GM18907 (cell line): ENCODE data around the gene RAB3GAP2.
"Not testable (repeated sequence)": the region's sequence is repeated elsewhere in the genome, so short reads cannot be mapped to it uniquely, and the experiment has no call there.

ENCODE experiments used
- ATAC-seq: cut with Tn5 transposase; IDR thresholded peaks from one replicate; pipeline ENCODE4 v1.9.1; 2021; ENCODE audit warnings: mild to moderate bottlenecking, moderate library complexity; ENCODE audit not compliant: unreplicated experiment

Gene RAB3GAP2

GRCh38 chr1:220204758-220205157 lies 67.5 kb downstream of the RAB3GAP2 start:
- ATAC-seq, result not testable (repeated sequence)

GRCh38 chr1:220203816-220204215 lies 68.4 kb downstream of the RAB3GAP2 start:
- ATAC-seq, result no peak

GRCh38 chr1:220198186-220199005 lies 73.9 kb downstream of the RAB3GAP2 start:
- ATAC-seq, result no peak

GRCh38 chr1:220195701-220196100 lies 76.6 kb downstream of the RAB3GAP2 start:
- no peak for ATAC-seq

GRCh38 chr1:220189750-220190347 lies 82.4 kb downstream of the RAB3GAP2 start:
- ATAC-seq, result no peak

GRCh38 chr1:220188538-220188937 lies 83.7 kb downstream of the RAB3GAP2 start:
- no peak for ATAC-seq

- no peak for ATAC-seq
Observed at GRCh38 chr1:220186752-220187151, 85.5 kb downstream of the RAB3GAP2 start.

- no peak for ATAC-seq
Observed at GRCh38 chr1:220184506-220184905, 87.7 kb downstream of the RAB3GAP2 start.

GRCh38 chr1:220182656-220183055 lies 89.6 kb downstream of the RAB3GAP2 start:
- ATAC-seq, result no peak

GRCh38 chr1:220182111-220182510 lies 90.1 kb downstream of the RAB3GAP2 start:
- ATAC-seq, result no peak

- no peak for ATAC-seq
Observed at GRCh38 chr1:220176540-220176939, 95.7 kb downstream of the RAB3GAP2 start.

- ATAC-seq, result no peak
Observed at GRCh38 chr1:220170836-220171526, 101.3 kb downstream of the RAB3GAP2 start.

GRCh38 chr1:220169887-220170286 lies 102.4 kb downstream of the RAB3GAP2 start:
- ATAC-seq, result not testable (repeated sequence)

GRCh38 chr1:220166853-220167252 lies 105.4 kb downstream of the RAB3GAP2 start:
- ATAC-seq, result no peak

GRCh38 chr1:220164517-220164916 lies 107.7 kb downstream of the RAB3GAP2 start:
- no peak for ATAC-seq

GRCh38 chr1:220164116-220164515 lies 108.1 kb downstream of the RAB3GAP2 start:
- ATAC-seq, result no peak

- no peak for ATAC-seq
Observed at GRCh38 chr1:220160027-220160426, 112.2 kb downstream of the RAB3GAP2 start.

- ATAC-seq, result no peak
Observed at GRCh38 chr1:220159041-220159440, 113.2 kb downstream of the RAB3GAP2 start.

GRCh38 chr1:220158530-220158929 lies 113.7 kb downstream of the RAB3GAP2 start:
- ATAC-seq, result not testable (repeated sequence)

GRCh38 chr1:220157738-220158137 lies 114.5 kb downstream of the RAB3GAP2 start:
- no peak for ATAC-seq

GRCh38 chr1:220156620-220157146 lies 115.6 kb downstream of the RAB3GAP2 start:
- ATAC-seq, result no peak
